Endothelial cell of umbilical vein (primary cell): Measurements from ENCODE around the gene TOX2. TPM values are rescaled to one million over a fixed set of nuclear protein-coding genes. Genes with fewer than 3 reads are reported as not detected.

Source experiments
- BruUV-seq: library from RNA; stranded (reverse); fragments of 400-500 nt; replicated peaks from 2 replicates; lab custom pipeline; 2021; lab: Mats Ljungman, UMichigan
- CTCF ChIA-PET: fragments of 300-600, 350-600 bp; sonication (Branson Sonifier 250); formaldehyde crosslinking; loops from one replicate; lab custom pipeline; 2021; ENCODE audit warnings: antibody characterized with exemption, inconsistent platforms; lab: Charles Lee
- POLR2A ChIA-PET: fragments of 300-600, 350-600 bp; sonication (Branson Sonifier 250); formaldehyde crosslinking; loops from one replicate; lab custom pipeline; 2021; ENCODE audit warnings: antibody characterized with exemption, inconsistent platforms; lab: Charles Lee
- DNase-seq: peaks from one replicate; pipeline ENCODE4 v3.0.0-alpha.2; 2011; ENCODE audit warnings: low read depth, low spot score
- FAIRE-seq: peaks from 2 replicates; lab custom pipeline; 2011; peaks lifted over from hg19 to GRCh38; lab: Jason Lieb, UNC
- H2AFZ ChIP-seq: 2 replicates; pipeline ENCODE4 v1.6.0; 2012; ENCODE audit warnings: low read depth, low read length, control low read depth, inconsistent platforms
- H3K27ac ChIP-seq: 2 replicates; pipeline ENCODE4 v1.5.1; 2011; ENCODE audit warnings: low read depth, mild to moderate bottlenecking, control low read depth, low read length, moderate library complexity; ENCODE audit not compliant: insufficient read depth
- H3K27me3 ChIP-seq, 2 experiments: 2 replicates each; pipeline versions ENCODE4 v1.6.0 to v1.6.1; 2011; ENCODE audit warnings: low read length in 2 of 2, mixed read lengths in 1 of 2; ENCODE audit not compliant: control insufficient read depth in 2 of 2, insufficient read depth in 2 of 2
- H3K36me3 ChIP-seq, 2 experiments: 2 replicates in 1 of 2; 3 replicates in 1 of 2; pipeline ENCODE4 v1.5.1; 2011; ENCODE audit warnings: low read length in 2 of 2, mild to moderate bottlenecking in 1 of 2, moderate library complexity in 1 of 2; ENCODE audit not compliant: control insufficient read depth in 2 of 2, insufficient read depth in 2 of 2; ENCODE audit errors: extremely low read depth in 1 of 2
- H3K4me1 ChIP-seq: 3 replicates; pipeline ENCODE4 v1.5.1; 2011; ENCODE audit warnings: mild to moderate bottlenecking, low read length; ENCODE audit not compliant: control insufficient read depth, insufficient read depth; ENCODE audit errors: extremely low read depth
- H3K4me2 ChIP-seq: 2 replicates; pipeline ENCODE4 v1.6.1; 2011; ENCODE audit warnings: low read length, control low read depth, mixed read lengths; ENCODE audit not compliant: insufficient read depth
- H3K4me3 ChIP-seq, 3 experiments: fragments of 200-600 bp in 1 of 3; sonication (generic), shearing (Covaris generic) in 1 of 3; replicated peaks in 1 of 3; 2 replicates each; pipeline ENCODE4 v1.5.1; 2011 to 2016; ENCODE audit warnings: control low read depth in 3 of 3, low read length in 3 of 3, mild to moderate bottlenecking in 2 of 3, inconsistent platforms in 1 of 3, low read depth in 1 of 3, moderate library complexity in 1 of 3; ENCODE audit not compliant: insufficient read depth in 1 of 3
- H3K79me2 ChIP-seq: 2 replicates; pipeline ENCODE4 v1.6.0; 2012; ENCODE audit warnings: low read length, inconsistent platforms; ENCODE audit not compliant: control insufficient read depth, insufficient read depth
- H3K9ac ChIP-seq: replicated peaks from 2 replicates; pipeline ENCODE3; 2011; ENCODE audit warnings: low read length, control low read depth; ENCODE audit not compliant: insufficient read depth; ENCODE audit errors: extremely low read depth
- H3K9me1 ChIP-seq: replicated peaks from 3 replicates; pipeline ENCODE4 v1.6.0; 2011; ENCODE audit warnings: mild to moderate bottlenecking, low read length; ENCODE audit not compliant: control insufficient read depth, insufficient read depth; ENCODE audit errors: extremely low read depth
- H3K9me3 ChIP-seq: replicated peaks from 2 replicates; pipeline ENCODE4 v1.5.1; 2012; ENCODE audit warnings: low read length, inconsistent platforms; ENCODE audit not compliant: control insufficient read depth, insufficient read depth
- H4K20me1 ChIP-seq: replicated peaks from 2 replicates; pipeline ENCODE3; 2011; ENCODE audit warnings: mild to moderate bottlenecking, low read length; ENCODE audit not compliant: control insufficient read depth, insufficient read depth; ENCODE audit errors: extremely low read depth
- EZH2 ChIP-seq: IDR thresholded peaks from 2 replicates; pipeline ENCODE4 v1.6.1; 2012; ENCODE audit warnings: borderline replicate concordance, low read depth, mild to moderate bottlenecking, moderate library complexity, low read length, inconsistent platforms; ENCODE audit not compliant: severe bottlenecking
- FOS ChIP-seq: IDR thresholded peaks from 2 replicates; pipeline ENCODE4 v1.6.1; 2011; ENCODE audit warnings: mild to moderate bottlenecking, low read length, moderate library complexity, borderline replicate concordance; ENCODE audit not compliant: insufficient read depth
- GATA2 ChIP-seq: IDR thresholded peaks from 2 replicates; pipeline ENCODE4 v1.7.0; 2011; ENCODE audit warnings: low read depth, mild to moderate bottlenecking, moderate library complexity, mixed read lengths, low read length; ENCODE audit not compliant: insufficient read length, insufficient read depth
- JUN ChIP-seq: IDR thresholded peaks from 2 replicates; pipeline ENCODE4 v1.6.1; 2011; ENCODE audit warnings: borderline replicate concordance, low read depth; ENCODE audit not compliant: insufficient read length, insufficient read depth
- MYC ChIP-seq: IDR thresholded peaks from one replicate; pipeline ENCODE4 v1.6.1; 2011; ENCODE audit warnings: mild to moderate bottlenecking, low read depth, low read length
- POLR2A ChIP-seq: IDR thresholded peaks from 2 replicates; pipeline ENCODE4 v1.6.1; 2012; ENCODE audit warnings: low read depth, mild to moderate bottlenecking, control low read depth, low read length
- POLR2AphosphoS5 ChIP-seq: IDR thresholded peaks from 2 replicates; pipeline ENCODE4 v1.6.1; 2012; ENCODE audit warnings: low read depth, mild to moderate bottlenecking, control low read depth, low read length, moderate library complexity; ENCODE audit not compliant: insufficient read depth
- dilution Hi-C: fragments of 300-500 bp; cut with MboI; formaldehyde crosslinking; loops from one replicate; pipeline ENCODE4 v1.15.0; 2019; ENCODE audit warnings: low sequenced_read_pairs; ENCODE audit not compliant: extremely low pct_ligation_motif_present
- intact Hi-C: fragments of 100-400 bp; cut with micrococcal nuclease; formaldehyde crosslinking; loops from one replicate; pipeline ENCODE4 v1.10.0; 2022
- polyA plus RNA-seq, 4 experiments: library from polyadenylated mRNA; depleted of rRNA in 3 of 4; stranded (reverse) in 3 of 4; unstranded in 1 of 4; fragments of >200 nt; gene quantifications; 2 replicates each; pipeline versions ENCODE4 v1.2.1 to v1.2.3, GENCODE V29; 2011 to 2012; ENCODE audit warnings: missing spikeins in 1 of 4
- total RNA-seq: library from RNA; stranded (reverse); gene quantifications from 2 replicates; pipeline ENCODE4 v1.2.3, GENCODE V29; 2021
- TF ChIP-seq, protein P1 (sequence below), 2 donors: IDR thresholded peaks; 1 replicate in 1 of 2; 2 replicates in 1 of 2; pipeline ENCODE4 v1.5.1; 2011; ENCODE audit warnings: low read length in 2 of 2, mild to moderate bottlenecking in 2 of 2, moderate library complexity in 2 of 2, control low read depth in 1 of 2, inconsistent platforms in 1 of 2, low read depth in 1 of 2; ENCODE audit not compliant: insufficient read depth in 1 of 2; ENCODE audit errors: extremely low read depth in 1 of 2
- TF ChIP-seq, protein P2 (sequence below): IDR thresholded peaks from 2 replicates; pipeline ENCODE4 v1.6.1; 2011; ENCODE audit not compliant: insufficient read depth, insufficient read length

The TOX2 gene
- total and polyA plus RNA-seq, 2 donors (not counting 3 experiments of a cell fraction or from before 2014, with no cell fraction given): 7.0 to 18.6 TPM

DNA sequence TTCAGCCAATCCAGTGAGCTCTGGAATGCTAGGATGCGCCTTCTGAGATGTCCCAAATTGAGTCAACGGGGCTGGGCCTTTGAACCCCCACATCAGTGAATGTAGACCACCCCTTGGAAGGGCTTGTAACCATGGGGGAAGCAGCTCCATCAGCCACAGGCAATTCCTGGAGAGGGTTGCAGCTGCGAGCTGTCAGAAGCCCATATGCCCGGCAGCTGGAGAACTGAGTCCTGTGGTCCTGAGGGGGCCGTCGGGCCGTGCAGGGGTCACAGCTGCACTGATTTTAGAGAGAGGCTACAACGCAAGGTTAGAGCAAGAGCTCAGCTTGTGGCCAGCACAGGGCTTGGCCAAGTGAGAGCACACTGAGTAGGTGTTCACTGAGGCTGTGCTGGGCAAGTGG, 121.3 kb downstream of the TOX2 start:
- TF ChIP-seq, protein P1, sequence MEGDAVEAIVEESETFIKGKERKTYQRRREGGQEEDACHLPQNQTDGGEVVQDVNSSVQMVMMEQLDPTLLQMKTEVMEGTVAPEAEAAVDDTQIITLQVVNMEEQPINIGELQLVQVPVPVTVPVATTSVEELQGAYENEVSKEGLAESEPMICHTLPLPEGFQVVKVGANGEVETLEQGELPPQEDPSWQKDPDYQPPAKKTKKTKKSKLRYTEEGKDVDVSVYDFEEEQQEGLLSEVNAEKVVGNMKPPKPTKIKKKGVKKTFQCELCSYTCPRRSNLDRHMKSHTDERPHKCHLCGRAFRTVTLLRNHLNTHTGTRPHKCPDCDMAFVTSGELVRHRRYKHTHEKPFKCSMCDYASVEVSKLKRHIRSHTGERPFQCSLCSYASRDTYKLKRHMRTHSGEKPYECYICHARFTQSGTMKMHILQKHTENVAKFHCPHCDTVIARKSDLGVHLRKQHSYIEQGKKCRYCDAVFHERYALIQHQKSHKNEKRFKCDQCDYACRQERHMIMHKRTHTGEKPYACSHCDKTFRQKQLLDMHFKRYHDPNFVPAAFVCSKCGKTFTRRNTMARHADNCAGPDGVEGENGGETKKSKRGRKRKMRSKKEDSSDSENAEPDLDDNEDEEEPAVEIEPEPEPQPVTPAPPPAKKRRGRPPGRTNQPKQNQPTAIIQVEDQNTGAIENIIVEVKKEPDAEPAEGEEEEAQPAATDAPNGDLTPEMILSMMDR (IDR thresholded peaks at IDR 0.05; ENCODE audit: extremely low read depth in 1 of 2, insufficient read depth in 1 of 2, low read depth in 1 of 2, low read length in 2 of 2): no peak
- TF ChIP-seq POLR2AphosphoS5 (no peak), GATA2 (no peak), MYC (no peak), JUN (no peak), FOS (no peak), EZH2 (no peak), POLR2A (no peak)
- TF ChIP-seq, protein P2, sequence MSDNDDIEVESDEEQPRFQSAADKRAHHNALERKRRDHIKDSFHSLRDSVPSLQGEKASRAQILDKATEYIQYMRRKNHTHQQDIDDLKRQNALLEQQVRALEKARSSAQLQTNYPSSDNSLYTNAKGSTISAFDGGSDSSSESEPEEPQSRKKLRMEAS: no peak
- Histone ChIP-seq H3K4me3 (no peak overlapping the region), H3K27me3 (peaks cover 0 to 6% of the 10 kb centered on the region in 2 experiments), H3K9ac (no peak overlapping the region), H3K9me1 (no peaks in the 10 kb centered on the region), H3K4me1 (no peaks in the 10 kb centered on the region), H3K27ac (no peak overlapping the region), H2AFZ (no peak overlapping the region), H3K9me3 (no peaks in the 10 kb centered on the region), H3K79me2 (no peaks in the 10 kb centered on the region), H3K4me2 (no peak overlapping the region), H4K20me1 (no peaks in the 10 kb centered on the region), H3K36me3 (no peaks in the 10 kb centered on the region)
- dilution Hi-C loops: no loop called here
- no TSS peak for BruUV-seq
- DNase-seq: no peak
- no peak for FAIRE-seq
- CTCF ChIA-PET: interaction anchor here (1.0 kb wide), 1 partner anchor 16 kb away, joined by 3 read pairs; no protein-coding TSS in a partner anchor
- POLR2A ChIA-PET: no interaction called here
- intact Hi-C loops: no loop called here
